Prostate gland (tissue), 2 donors: ENCODE results near the gene PML.

Source experiments
- POLR2A ChIP-seq: fragments of 450-650 bp; IDR thresholded peaks from one replicate; pipeline ENCODE4 v1.6.1; 2016; ENCODE audit warnings: antibody characterized with exemption, mild to moderate bottlenecking
- POLR2AphosphoS5 ChIP-seq: sonication (generic); formaldehyde crosslinking; IDR thresholded peaks from one replicate; pipeline ENCODE4 v1.6.1; 2017; ENCODE audit warnings: antibody characterized with exemption
- TF ChIP-seq, protein P1 (sequence below), 4 experiments: fragments of 200-600 bp in 2 of 4; fragments of 450-650 bp in 2 of 4; sonication (generic) in 2 of 4; IDR thresholded peaks; 1 replicate in 3 of 4; 2 replicates in 1 of 4; pipeline ENCODE4 v1.5.1; 2016 to 2019; ENCODE audit warnings: antibody characterized with exemption in 4 of 4, mild to moderate bottlenecking in 2 of 4, moderate library complexity in 2 of 4

GRCh38 chr15:73954188-73955145 lies 40.0 kb upstream of the PML start:
- TF ChIP-seq POLR2AphosphoS5 (no peak), POLR2A (no peak)
- TF ChIP-seq, protein P1, sequence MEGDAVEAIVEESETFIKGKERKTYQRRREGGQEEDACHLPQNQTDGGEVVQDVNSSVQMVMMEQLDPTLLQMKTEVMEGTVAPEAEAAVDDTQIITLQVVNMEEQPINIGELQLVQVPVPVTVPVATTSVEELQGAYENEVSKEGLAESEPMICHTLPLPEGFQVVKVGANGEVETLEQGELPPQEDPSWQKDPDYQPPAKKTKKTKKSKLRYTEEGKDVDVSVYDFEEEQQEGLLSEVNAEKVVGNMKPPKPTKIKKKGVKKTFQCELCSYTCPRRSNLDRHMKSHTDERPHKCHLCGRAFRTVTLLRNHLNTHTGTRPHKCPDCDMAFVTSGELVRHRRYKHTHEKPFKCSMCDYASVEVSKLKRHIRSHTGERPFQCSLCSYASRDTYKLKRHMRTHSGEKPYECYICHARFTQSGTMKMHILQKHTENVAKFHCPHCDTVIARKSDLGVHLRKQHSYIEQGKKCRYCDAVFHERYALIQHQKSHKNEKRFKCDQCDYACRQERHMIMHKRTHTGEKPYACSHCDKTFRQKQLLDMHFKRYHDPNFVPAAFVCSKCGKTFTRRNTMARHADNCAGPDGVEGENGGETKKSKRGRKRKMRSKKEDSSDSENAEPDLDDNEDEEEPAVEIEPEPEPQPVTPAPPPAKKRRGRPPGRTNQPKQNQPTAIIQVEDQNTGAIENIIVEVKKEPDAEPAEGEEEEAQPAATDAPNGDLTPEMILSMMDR (IDR thresholded peaks at IDR 0.05) = no peak
